Measurements from ENCODE around the gene UBE2E3.

UBE2E3 gene

GRCh38 chr2:180980943-180981911 lies 822 bp downstream of the UBE2E3 start:
- Histone ChIP-seq H3K9me3 (ENCODE audit: severe bottlenecking) (no peaks in the 10 kb centered on the region), H3K4me3 (ENCODE audit: low read depth, low read length) (peak overlapping the region; percentile 98), H3K36me3 (peaks cover 14% of the 10 kb centered on the region), H3K27ac (peak overlapping the region; percentile 85), H3K27me3 (ENCODE audit: insufficient read depth, low read depth, severe bottlenecking) (no peaks in the 10 kb centered on the region)
- no peak for TF ChIP-seq CTCF (IDR thresholded peaks at IDR 0.05; ENCODE audit: low read depth, low read length)
- DNase-seq, result peak; percentile 14

- peak; percentile 32 for DNase-seq
- peak; percentile 41; the same call in 1 of the 2 replicates for TF ChIP-seq CTCF (IDR thresholded peaks at IDR 0.05; ENCODE audit: low read depth, low read length)
- no peaks in the 10 kb centered on the region for H3K27me3 ChIP-seq (ENCODE audit: insufficient read depth, low read depth, severe bottlenecking)
- no peaks in the 10 kb centered on the region for H3K9me3 ChIP-seq (ENCODE audit: severe bottlenecking)
- peaks cover 14% of the 10 kb centered on the region for H3K36me3 ChIP-seq
- peak overlapping the region; percentile 52 for H3K27ac ChIP-seq
- H3K4me3 ChIP-seq (ENCODE audit: low read depth, low read length), result peak overlapping the region; percentile 28; the same call in 1 of the 2 replicates
These were observed 3.2 kb downstream of the UBE2E3 start for GRCh38 chr2:180983468-180984242.

GRCh38 chr2:180985771-180986395 lies 5.5 kb downstream of the UBE2E3 start:
- no peak for TF ChIP-seq CTCF (IDR thresholded peaks at IDR 0.05; ENCODE audit: low read depth, low read length)
- H3K27me3 ChIP-seq (ENCODE audit: insufficient read depth, low read depth, severe bottlenecking), result no peaks in the 10 kb centered on the region
- no peak for DNase-seq
- H3K9me3 ChIP-seq (ENCODE audit: severe bottlenecking), result no peaks in the 10 kb centered on the region
- H3K4me3 ChIP-seq (ENCODE audit: low read depth, low read length), result no peak overlapping the region
- H3K36me3 ChIP-seq, result peaks cover 17% of the 10 kb centered on the region
- no peak overlapping the region for H3K27ac ChIP-seq

- no peak for TF ChIP-seq CTCF (IDR thresholded peaks at IDR 0.05; ENCODE audit: low read depth, low read length)
- no peak for DNase-seq
- no peak overlapping the region for H3K4me3 ChIP-seq (ENCODE audit: low read depth, low read length)
- no peaks in the 10 kb centered on the region for H3K9me3 ChIP-seq (ENCODE audit: severe bottlenecking)
- no peak overlapping the region for H3K27ac ChIP-seq
- H3K36me3 ChIP-seq, result peaks cover 21% of the 10 kb centered on the region
- H3K27me3 ChIP-seq (ENCODE audit: insufficient read depth, low read depth, severe bottlenecking), result no peaks in the 10 kb centered on the region
These were observed 6.7 kb downstream of the UBE2E3 start for GRCh38 chr2:180987146-180987545.

GRCh38 chr2:180990337-180990736 lies 9.9 kb downstream of the UBE2E3 start:
- DNase-seq, result no peak
- Histone ChIP-seq H3K9me3 (ENCODE audit: severe bottlenecking) (no peaks in the 10 kb centered on the region), H3K36me3 (peaks cover 8% of the 10 kb centered on the region; the same call in 1 of the 2 replicates), H3K4me3 (ENCODE audit: low read depth, low read length) (no peak overlapping the region), H3K27ac (no peak overlapping the region), H3K27me3 (ENCODE audit: insufficient read depth, low read depth, severe bottlenecking) (no peaks in the 10 kb centered on the region)
- no peak for TF ChIP-seq CTCF (IDR thresholded peaks at IDR 0.05; ENCODE audit: low read depth, low read length)

Data from WERI-Rb-1 (cell line).